Omental fat pad (tissue), 4 donors: Measurements from ENCODE around the gene MAGI2. TPM values are rescaled to one million over a fixed set of nuclear protein-coding genes. Genes with fewer than 3 reads are reported as not detected.

Experiments used
- ATAC-seq: fragments of 150-250 bp; one replicate; pipeline ENCODE4 v1.9.1; 2016; ENCODE audit warnings: mild to moderate bottlenecking, moderate library complexity; ENCODE audit not compliant: low FRiP score
- DNase-seq: peaks from one replicate; pipeline ENCODE4 v3.0.0-alpha.2; 2019; ENCODE audit warnings: low spot score
- total RNA-seq, 4 donors: library from RNA; depleted of rRNA; stranded (reverse); fragments of >200 nt; gene quantifications; one replicate each; pipeline ENCODE4 v1.1.0, GENCODE V29; 2016
- TF ChIP-seq, protein P1 (sequence below), 3 donors: fragments of 450-650 bp; IDR thresholded peaks; one replicate each; pipeline ENCODE4 v1.5.1; 2016 to 2017; ENCODE audit warnings: antibody characterized with exemption in 3 of 3, mild to moderate bottlenecking in 3 of 3, moderate library complexity in 2 of 3

Gene MAGI2
- total RNA-seq, 4 donors from 2014 or later, result 9.3 to 20.6 (median 13.2) TPM

DNA sequence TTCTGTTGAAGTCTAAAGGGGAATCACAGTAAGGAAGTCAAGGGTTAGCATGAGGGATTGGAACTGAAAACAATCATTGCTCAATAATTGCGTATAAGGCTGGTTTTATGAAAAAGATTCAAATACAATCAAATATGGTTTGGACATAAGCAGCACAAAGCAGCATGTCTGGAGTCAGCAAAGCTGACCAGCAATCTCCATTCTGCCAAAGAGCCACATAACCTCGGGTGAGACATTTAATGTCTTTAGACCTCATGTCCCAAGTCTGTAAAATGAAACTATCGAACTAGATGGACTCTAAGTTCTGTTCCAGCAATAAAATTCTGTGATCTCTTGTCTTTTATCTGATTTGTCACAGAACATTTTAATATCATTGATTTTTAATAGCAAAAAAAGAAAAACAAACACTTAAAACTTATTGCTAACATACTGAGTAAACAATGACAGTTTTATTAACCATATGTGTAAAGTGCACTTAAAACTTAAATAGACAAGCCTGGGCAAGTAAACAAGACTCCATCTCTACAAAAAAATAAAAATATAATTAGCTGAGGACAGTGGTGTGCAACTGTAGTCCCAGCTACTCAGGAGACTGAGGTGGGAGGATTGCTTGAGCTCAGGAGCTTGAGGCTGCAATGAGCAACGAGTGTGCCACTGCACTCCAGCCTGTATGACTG lies 217.0 kb downstream of the MAGI2 start:
- no peak for DNase-seq
- ATAC-seq, result no peak
- TF ChIP-seq, protein P1, sequence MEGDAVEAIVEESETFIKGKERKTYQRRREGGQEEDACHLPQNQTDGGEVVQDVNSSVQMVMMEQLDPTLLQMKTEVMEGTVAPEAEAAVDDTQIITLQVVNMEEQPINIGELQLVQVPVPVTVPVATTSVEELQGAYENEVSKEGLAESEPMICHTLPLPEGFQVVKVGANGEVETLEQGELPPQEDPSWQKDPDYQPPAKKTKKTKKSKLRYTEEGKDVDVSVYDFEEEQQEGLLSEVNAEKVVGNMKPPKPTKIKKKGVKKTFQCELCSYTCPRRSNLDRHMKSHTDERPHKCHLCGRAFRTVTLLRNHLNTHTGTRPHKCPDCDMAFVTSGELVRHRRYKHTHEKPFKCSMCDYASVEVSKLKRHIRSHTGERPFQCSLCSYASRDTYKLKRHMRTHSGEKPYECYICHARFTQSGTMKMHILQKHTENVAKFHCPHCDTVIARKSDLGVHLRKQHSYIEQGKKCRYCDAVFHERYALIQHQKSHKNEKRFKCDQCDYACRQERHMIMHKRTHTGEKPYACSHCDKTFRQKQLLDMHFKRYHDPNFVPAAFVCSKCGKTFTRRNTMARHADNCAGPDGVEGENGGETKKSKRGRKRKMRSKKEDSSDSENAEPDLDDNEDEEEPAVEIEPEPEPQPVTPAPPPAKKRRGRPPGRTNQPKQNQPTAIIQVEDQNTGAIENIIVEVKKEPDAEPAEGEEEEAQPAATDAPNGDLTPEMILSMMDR (IDR thresholded peaks at IDR 0.05), result no peak

DNA sequence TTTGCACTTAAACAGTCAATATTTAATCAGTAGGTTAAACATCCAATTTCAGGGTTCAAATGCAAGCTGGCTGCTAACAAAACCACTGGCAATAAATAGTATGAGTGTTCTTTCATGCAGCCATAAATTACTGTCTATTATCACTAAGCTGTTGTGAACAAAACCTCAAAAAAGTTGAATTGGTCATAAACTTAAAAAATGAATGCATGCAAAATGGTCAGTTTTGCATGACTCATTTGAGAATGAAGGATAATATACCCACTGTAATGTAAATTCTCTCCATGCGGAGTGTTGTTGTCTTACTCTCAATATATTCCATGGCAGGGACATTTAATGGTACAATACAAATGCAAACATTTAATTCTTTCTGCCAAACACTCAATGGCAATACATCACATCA lies 226.4 kb downstream of the MAGI2 start:
- TF ChIP-seq, protein P1 (IDR thresholded peaks at IDR 0.05), result no peak
- ATAC-seq, result no peak
- no peak for DNase-seq

DNA sequence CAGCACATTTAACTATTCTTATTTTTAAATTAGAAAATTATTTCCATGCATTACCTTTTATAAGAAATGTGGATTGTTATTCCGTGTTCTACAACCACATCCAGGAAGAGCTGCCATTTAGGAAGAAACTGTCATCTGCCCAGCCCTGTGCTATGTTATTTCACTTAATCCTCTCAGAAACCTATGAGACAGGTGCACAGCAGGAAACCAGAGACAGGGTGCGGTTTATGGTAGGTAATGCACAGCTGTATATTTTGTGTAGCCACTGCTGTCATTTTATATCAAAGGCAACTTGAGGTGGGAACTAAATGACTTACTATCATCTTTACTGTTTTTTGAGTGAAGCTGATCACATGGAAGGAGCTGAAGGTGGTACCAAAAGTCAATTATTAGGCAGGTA lies 232.3 kb downstream of the MAGI2 start:
- DNase-seq (no peak), ATAC-seq (no peak)
- TF ChIP-seq, protein P1 (IDR thresholded peaks at IDR 0.05), result no peak

DNA sequence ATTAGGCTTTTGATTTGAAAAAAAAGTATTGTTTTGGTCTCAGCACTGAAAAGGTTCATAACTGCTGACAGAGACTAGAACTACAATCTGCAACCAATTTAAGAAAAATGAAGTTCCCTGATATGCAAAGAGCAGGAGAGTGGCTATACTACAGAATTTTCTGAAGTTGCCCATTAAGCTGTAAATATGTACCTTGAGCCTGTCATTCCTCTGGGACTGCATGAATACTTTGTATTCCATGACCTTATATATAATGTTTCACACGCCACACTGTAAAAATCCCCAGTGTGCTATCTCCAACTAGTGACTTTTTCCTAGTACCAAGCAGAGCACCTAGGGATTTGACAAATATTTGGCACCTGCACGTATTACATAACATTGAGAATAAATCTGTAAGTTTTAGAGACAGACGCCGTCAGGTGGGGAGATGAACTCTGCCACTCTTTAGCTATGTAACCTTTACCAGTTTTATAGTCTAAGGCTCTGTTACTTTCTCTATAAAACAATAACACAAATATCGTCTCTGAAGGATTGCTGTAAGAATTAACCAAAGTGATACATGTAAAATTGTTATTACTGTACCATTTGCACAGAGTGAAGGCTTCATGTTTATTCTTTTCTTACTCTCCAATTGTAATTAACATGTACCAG lies 235.4 kb downstream of the MAGI2 start:
- TF ChIP-seq, protein P1 (IDR thresholded peaks at IDR 0.05), result no peak
- ATAC-seq (no peak), DNase-seq (no peak)

DNA sequence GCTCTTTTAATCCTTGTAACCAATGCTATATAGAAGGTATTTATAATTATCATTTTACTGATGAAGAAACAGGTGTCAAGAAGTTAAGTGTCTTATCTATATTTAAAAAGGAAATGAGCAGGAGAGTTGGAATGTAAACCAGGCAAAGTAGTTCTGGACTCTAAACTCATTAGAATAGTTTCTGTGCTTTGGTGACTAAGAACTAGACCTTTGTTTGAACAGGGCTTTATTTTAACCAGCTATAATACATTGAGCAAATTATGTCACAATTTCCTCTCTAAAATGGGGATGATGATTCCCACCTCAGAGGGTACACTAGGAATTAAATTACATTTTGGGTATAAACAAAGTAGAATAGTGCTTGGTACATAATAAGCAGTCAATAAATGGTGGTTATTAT lies 236.0 kb downstream of the MAGI2 start:
- TF ChIP-seq, protein P1 (IDR thresholded peaks at IDR 0.05), result no peak
- DNase-seq (no peak), ATAC-seq (no peak)

DNA sequence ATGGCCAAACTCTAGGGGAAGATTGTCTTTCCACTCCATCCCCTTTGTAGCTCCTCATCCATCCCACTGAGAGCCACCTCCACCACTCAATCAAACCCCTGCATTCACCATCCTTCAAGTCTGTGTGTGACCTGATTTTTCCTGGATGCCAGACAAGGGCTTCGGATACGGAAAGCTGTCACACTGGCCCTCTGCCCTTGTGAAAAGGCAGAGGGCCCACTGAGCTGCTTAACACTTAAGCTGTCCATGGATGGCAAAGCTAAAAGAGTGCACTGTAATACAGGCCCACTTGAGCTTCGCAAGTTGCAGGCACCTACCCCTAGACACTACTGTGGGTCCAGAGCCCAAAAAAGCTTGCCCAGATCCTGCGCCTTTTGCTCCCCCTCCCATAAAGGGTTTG lies 237.2 kb downstream of the MAGI2 start:
- DNase-seq, result no peak
- TF ChIP-seq, protein P1 (IDR thresholded peaks at IDR 0.05), result no peak
- no peak for ATAC-seq

DNA sequence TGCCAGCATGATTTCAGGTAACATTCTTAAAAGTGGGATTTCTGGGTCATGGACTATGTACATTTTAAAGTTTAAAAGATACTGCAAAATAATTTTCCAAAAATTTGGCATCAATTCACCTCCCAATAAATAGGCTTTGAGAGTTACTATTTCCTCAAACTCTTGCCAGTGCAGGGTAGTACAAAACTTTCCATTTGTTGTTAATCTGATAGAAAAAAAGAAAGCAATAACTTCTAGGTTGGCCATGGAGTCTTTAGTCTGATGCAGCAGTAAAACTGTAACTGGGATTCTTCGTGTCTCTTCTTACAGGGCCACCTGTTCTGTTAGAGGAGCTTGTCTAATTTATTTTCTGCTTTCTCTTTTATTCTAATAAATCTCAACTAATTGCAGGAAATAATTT lies 241.1 kb downstream of the MAGI2 start:
- TF ChIP-seq, protein P1 (IDR thresholded peaks at IDR 0.05), result no peak
- no peak for DNase-seq

More for the DNA sequence above, 241.1 kb downstream of the MAGI2 start:
- ATAC-seq, result no peak
